GM12878 (cell line): Measurements from ENCODE around the gene MAGI1. TPM values are rescaled to one million over a fixed set of nuclear protein-coding genes. Genes with fewer than 3 reads are reported as not detected.

Experiments
- ATAC-seq: fragments of 200-7000 bp; cut with Tn5 transposase; 3 replicates; pipeline ENCODE4 v1.9.1; 2020; ENCODE audit warnings: mild to moderate bottlenecking, moderate library complexity
- BruUV-seq: library from RNA; stranded (reverse); fragments of 400-500 nt; replicated peaks from 2 replicates; lab custom pipeline; 2021; lab: Mats Ljungman, UMichigan
- CTCF ChIA-PET: fragments of 300-600 bp; sonication (Branson Sonifier 250); formaldehyde crosslinking; extraction: SDS; loops from one replicate; lab custom pipeline; 2021; ENCODE audit warnings: inconsistent platforms; lab: Yijun Ruan, JAX
- POLR2A ChIA-PET: fragments of 350-600 bp; formaldehyde crosslinking; extraction: SDS; loops from one replicate; lab custom pipeline; 2021; ENCODE audit warnings: inconsistent platforms; lab: Charles Lee
- RAD21 ChIA-PET: fragments of 300-600 bp; sonication (Branson Sonifier 250); formaldehyde crosslinking; loops from one replicate; lab custom pipeline; 2023; ENCODE audit warnings: antibody characterized with exemption; ENCODE audit not compliant: unreplicated experiment; lab: Charles Lee
- SMC1A ChIA-PET: fragments of 300-600 bp; sonication (Branson Sonifier 250); formaldehyde crosslinking; loops from one replicate; lab custom pipeline; 2023; ENCODE audit not compliant: unreplicated experiment, uncharacterized antibody; lab: Charles Lee
- DNase-seq: peaks from one replicate; pipeline ENCODE4 v3.0.0-alpha.2; 2011; ENCODE audit warnings: low read depth, low spot score
- FAIRE-seq: peaks from 3 replicates; lab custom pipeline; 2011; peaks lifted over from hg19 to GRCh38; lab: Jason Lieb, UNC
- H2AFZ ChIP-seq: 2 replicates; pipeline ENCODE4 v1.6.0; 2011; ENCODE audit warnings: low read depth, low read length, control low read depth; ENCODE audit not compliant: control insufficient read depth
- H3K27ac ChIP-seq: 2 replicates; pipeline ENCODE4 v1.5.1; 2011; ENCODE audit warnings: control low read depth; ENCODE audit not compliant: control insufficient read depth, insufficient read depth
- H3K27me3 ChIP-seq, 2 experiments: replicated peaks in 1 of 2; 2 replicates each; pipeline versions ENCODE4 v1.6.0 to v1.6.1; 2011; ENCODE audit warnings: low read length in 1 of 2; ENCODE audit not compliant: control insufficient read depth in 2 of 2, insufficient read depth in 2 of 2
- H3K36me3 ChIP-seq, 2 experiments: 2 replicates each; pipeline ENCODE4 v1.5.1; 2011; ENCODE audit warnings: low read length in 1 of 2; ENCODE audit not compliant: control insufficient read depth in 2 of 2, insufficient read depth in 2 of 2
- H3K4me1 ChIP-seq: 2 replicates; pipeline ENCODE4 v1.6.1; 2011; ENCODE audit warnings: mild to moderate bottlenecking, low read length, moderate library complexity, mixed read lengths; ENCODE audit not compliant: control insufficient read depth, insufficient read depth
- H3K4me2 ChIP-seq: 2 replicates; pipeline ENCODE4 v1.6.0; 2011; ENCODE audit warnings: control low read depth; ENCODE audit not compliant: control insufficient read depth, insufficient read depth
- H3K4me3 ChIP-seq: fragments of 200-600 bp; sonication (generic); 2 replicates; pipeline ENCODE4 v1.5.1; 2016
- H3K79me2 ChIP-seq: 2 replicates; pipeline ENCODE4 v1.6.0; 2011; ENCODE audit warnings: low read length; ENCODE audit not compliant: control insufficient read depth, insufficient read depth
- H3K9ac ChIP-seq: 2 replicates; pipeline ENCODE4 v1.8.0; 2011; ENCODE audit warnings: low read length, control low read depth, mixed read lengths; ENCODE audit not compliant: control insufficient read depth, insufficient read depth
- H3K9me3 ChIP-seq: replicated peaks from 3 replicates; pipeline ENCODE4 v1.5.1; 2011; ENCODE audit warnings: mild to moderate bottlenecking, low read length; ENCODE audit not compliant: control insufficient read depth, insufficient read depth
- H4K20me1 ChIP-seq: 2 replicates; pipeline ENCODE4 v1.6.0; 2011; ENCODE audit not compliant: control insufficient read depth, insufficient read depth
- EED ChIP-seq: sonication (generic); IDR thresholded peaks from 2 replicates; pipeline ENCODE4 v1.6.1; 2016; ENCODE audit warnings: antibody characterized with exemption, low read depth
- GATAD2B ChIP-seq: fragments of 450-650 bp; conservative IDR thresholded peaks from 2 replicates; pipeline ENCODE4 v1.6.1; 2017; ENCODE audit warnings: low read depth, mild to moderate bottlenecking, moderate library complexity
- HDAC2 ChIP-seq: fragments of 200-600 bp; sonication (generic); IDR thresholded peaks from 2 replicates; pipeline ENCODE4 v1.6.1; 2017
- KDM1A ChIP-seq: fragments of 200-600 bp; sonication (generic); IDR thresholded peaks from 2 replicates; pipeline ENCODE4 v1.6.1; 2016; ENCODE audit warnings: borderline replicate concordance
- NFYB ChIP-seq: IDR thresholded peaks from 2 replicates; pipeline ENCODE4 v1.6.1; 2011; ENCODE audit warnings: low read depth, mild to moderate bottlenecking, low read length, improper control_type of control experiment, moderate library complexity; ENCODE audit not compliant: insufficient read depth
- POLR2A ChIP-seq: IDR thresholded peaks from 2 replicates; pipeline ENCODE4 v1.6.1; 2011; ENCODE audit warnings: low read depth, mild to moderate bottlenecking, low read length
- RAD51 ChIP-seq: fragments of 450-650 bp; IDR thresholded peaks from 2 replicates; pipeline ENCODE4 v1.6.1; 2016; ENCODE audit warnings: moderate library complexity, mild to moderate bottlenecking, inconsistent platforms
- RB1 ChIP-seq: fragments of 450-650 bp; formaldehyde crosslinking; IDR thresholded peaks from 2 replicates; pipeline ENCODE4 v1.6.1; 2017; ENCODE audit warnings: mild to moderate bottlenecking, borderline replicate concordance
- RCOR1 ChIP-seq: conservative IDR thresholded peaks from 2 replicates; pipeline ENCODE4 v1.6.1; 2012; ENCODE audit warnings: low read depth, low read length, improper control_type of control experiment
- SMC3 ChIP-seq: IDR thresholded peaks from 2 replicates; pipeline ENCODE4 v1.6.1; 2011; ENCODE audit warnings: low read length, improper control_type of control experiment, borderline replicate concordance
- SREBF1 ChIP-seq: IDR thresholded peaks from 2 replicates; pipeline ENCODE4 v1.6.1; 2012; ENCODE audit warnings: mild to moderate bottlenecking, low read length
- WRNIP1 ChIP-seq: IDR thresholded peaks from 2 replicates; pipeline ENCODE4 v1.6.1; 2011; ENCODE audit warnings: low read depth, low read length, improper control_type of control experiment, borderline replicate concordance
- ZNF24 ChIP-seq: fragments of 450-650 bp; IDR thresholded peaks from 2 replicates; pipeline ENCODE4 v1.6.1; 2017; ENCODE audit warnings: antibody characterized with exemption, mild to moderate bottlenecking
- WGBS: methylation state at CpG from one replicate; pipeline ENCODE4 v1.1.6; 2016; ENCODE audit warnings: low lambda C conversion rate; ENCODE audit not compliant: insufficient replicate concordance, insufficient coverage; ENCODE audit errors: missing lambda C conversion rate; 5-methylcytosine and 5-hydroxymethylcytosine counted together
- in situ Hi-C: fragments of 300-500 bp; cut with MboI; formaldehyde crosslinking; loops from 9 replicates; pipeline ENCODE4 v1.14.3; 2018; ENCODE audit warnings: mixed read lengths
- intact Hi-C: fragments of 100-400 bp; cut with micrococcal nuclease; formaldehyde crosslinking; loops from one replicate; pipeline ENCODE4 v1.14.2; 2022; ENCODE audit not compliant: unreplicated experiment
- polyA plus RNA-seq, 11 experiments: library from polyadenylated mRNA; depleted of rRNA in 4 of 11; unstranded in 6 of 11; stranded (reverse) in 5 of 11; fragments of >200 nt; fragmentation: Nextera tagmentation in 4 of 11; fragmentation: Illumina TruSeq in 1 of 11; extraction: Ambion mirVana in 4 of 11; extraction: Trizol in 1 of 11; gene quantifications; 1 replicate in 1 of 11; 2 replicates in 10 of 11; pipeline versions ENCODE4 v1.2.1 to v1.2.3, GENCODE V29; 2011 to 2016; ENCODE audit warnings: inconsistent platforms in 2 of 11, missing spikeins in 2 of 11, low read depth in 1 of 11
- total RNA-seq, 4 experiments: library from RNA; depleted of rRNA in 3 of 4; stranded (reverse); fragments of >200 nt in 3 of 4; fragmentation: Illumina TruSeq in 1 of 4; extraction: Trizol in 1 of 4; gene quantifications; 2 replicates each; pipeline versions ENCODE4 v1.2.1 to v1.2.3, GENCODE V29; 2013 to 2021
- TF ChIP-seq, protein P1 (sequence below): fragments of 450-650 bp; formaldehyde crosslinking; IDR thresholded peaks from 2 replicates; pipeline ENCODE4 v1.4.0; 2020; ENCODE audit warnings: mild to moderate bottlenecking, moderate library complexity
- TF ChIP-seq, protein P2 (sequence below): fragments of 450-650 bp; IDR thresholded peaks from 2 replicates; pipeline ENCODE4 v1.6.1; 2016; ENCODE audit warnings: mild to moderate bottlenecking
- TF ChIP-seq, protein P3 (sequence below): fragments of 450-650 bp; IDR thresholded peaks from 2 replicates; pipeline ENCODE4 v1.6.1; 2017; ENCODE audit warnings: mild to moderate bottlenecking
- TF ChIP-seq, protein P4 (sequence below): IDR thresholded peaks from 2 replicates; pipeline ENCODE4 v1.6.1; 2011; ENCODE audit warnings: low read depth, low read length, improper control_type of control experiment, borderline replicate concordance
- TF ChIP-seq, protein P5 (sequence below): fragments of 450-650 bp; IDR thresholded peaks from 2 replicates; pipeline ENCODE4 v1.6.1; 2017; ENCODE audit warnings: low read depth, mild to moderate bottlenecking, moderate library complexity

MAGI1 gene
- total and polyA plus RNA-seq, 10 of the 15 experiments (the other 5 are each of a cell fraction or from before 2014, with no cell fraction given) = 0.02 to 3.3 (median 0.29) TPM; not detected in 1

DNA sequence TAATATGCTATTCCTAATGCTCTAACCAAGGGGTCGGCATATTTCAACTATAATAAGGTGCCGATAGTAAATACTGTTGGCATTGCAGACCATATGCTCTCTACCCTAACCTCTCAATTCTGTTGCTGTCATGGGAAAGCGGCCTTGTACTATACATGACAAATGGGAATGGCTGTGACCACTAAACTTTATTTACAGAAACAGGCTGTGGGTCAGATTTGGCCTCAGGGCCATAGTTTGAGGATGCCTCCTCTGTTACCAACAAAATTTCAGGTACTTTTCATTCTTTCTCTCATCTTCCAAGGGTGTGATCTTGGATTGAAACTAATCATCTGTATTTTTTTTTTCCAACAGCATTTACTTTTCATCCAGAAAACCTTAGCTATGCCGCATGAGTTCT lies 242.0 kb downstream of the MAGI1 start:
- H3K27me3 ChIP-seq = no peaks in the 10 kb centered on the region
- in situ Hi-C loops (no loop called here), intact Hi-C loops (no loop called here)
- no TSS peak for BruUV-seq
- no peak overlapping the region for H3K4me3 ChIP-seq
- H3K4me1 ChIP-seq = no peaks in the 10 kb centered on the region
- FAIRE-seq (no peak), DNase-seq (no peak), ATAC-seq (no peak)
- no peaks in the 10 kb centered on the region for H3K36me3 ChIP-seq
- ChIA-PET CTCF (no interaction called here), SMC1A (interaction anchor here (0.6 kb wide), 1 partner anchor 15 kb away, joined by 3 read pairs; no protein-coding TSS in a partner anchor), POLR2A (no interaction called here), RAD21 (no interaction called here)
- H2AFZ ChIP-seq = no peak overlapping the region
- H3K79me2 ChIP-seq = no peaks in the 10 kb centered on the region
- H3K4me2 ChIP-seq = no peak overlapping the region
- H3K9me3 ChIP-seq = no peaks in the 10 kb centered on the region
- no peaks in the 10 kb centered on the region for H4K20me1 ChIP-seq
- no peak overlapping the region for H3K9ac ChIP-seq
- WGBS = 42% methylated on average over 4 of the region's 4 CpGs
- no peak overlapping the region for H3K27ac ChIP-seq
- no peak for TF ChIP-seq SREBF1
- no peak for TF ChIP-seq RCOR1
- TF ChIP-seq NFYB = no peak
- no peak for TF ChIP-seq EED
- TF ChIP-seq, protein P1, sequence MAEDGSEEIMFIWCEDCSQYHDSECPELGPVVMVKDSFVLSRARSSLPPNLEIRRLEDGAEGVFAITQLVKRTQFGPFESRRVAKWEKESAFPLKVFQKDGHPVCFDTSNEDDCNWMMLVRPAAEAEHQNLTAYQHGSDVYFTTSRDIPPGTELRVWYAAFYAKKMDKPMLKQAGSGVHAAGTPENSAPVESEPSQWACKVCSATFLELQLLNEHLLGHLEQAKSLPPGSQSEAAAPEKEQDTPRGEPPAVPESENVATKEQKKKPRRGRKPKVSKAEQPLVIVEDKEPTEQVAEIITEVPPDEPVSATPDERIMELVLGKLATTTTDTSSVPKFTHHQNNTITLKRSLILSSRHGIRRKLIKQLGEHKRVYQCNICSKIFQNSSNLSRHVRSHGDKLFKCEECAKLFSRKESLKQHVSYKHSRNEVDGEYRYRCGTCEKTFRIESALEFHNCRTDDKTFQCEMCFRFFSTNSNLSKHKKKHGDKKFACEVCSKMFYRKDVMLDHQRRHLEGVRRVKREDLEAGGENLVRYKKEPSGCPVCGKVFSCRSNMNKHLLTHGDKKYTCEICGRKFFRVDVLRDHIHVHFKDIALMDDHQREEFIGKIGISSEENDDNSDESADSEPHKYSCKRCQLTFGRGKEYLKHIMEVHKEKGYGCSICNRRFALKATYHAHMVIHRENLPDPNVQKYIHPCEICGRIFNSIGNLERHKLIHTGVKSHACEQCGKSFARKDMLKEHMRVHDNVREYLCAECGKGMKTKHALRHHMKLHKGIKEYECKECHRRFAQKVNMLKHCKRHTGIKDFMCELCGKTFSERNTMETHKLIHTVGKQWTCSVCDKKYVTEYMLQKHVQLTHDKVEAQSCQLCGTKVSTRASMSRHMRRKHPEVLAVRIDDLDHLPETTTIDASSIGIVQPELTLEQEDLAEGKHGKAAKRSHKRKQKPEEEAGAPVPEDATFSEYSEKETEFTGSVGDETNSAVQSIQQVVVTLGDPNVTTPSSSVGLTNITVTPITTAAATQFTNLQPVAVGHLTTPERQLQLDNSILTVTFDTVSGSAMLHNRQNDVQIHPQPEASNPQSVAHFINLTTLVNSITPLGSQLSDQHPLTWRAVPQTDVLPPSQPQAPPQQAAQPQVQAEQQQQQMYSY (CRISPR knock-in tag) = no peak
- TF ChIP-seq WRNIP1 = no peak
- no peak for TF ChIP-seq POLR2A
- no peak for TF ChIP-seq RB1
- TF ChIP-seq GATAD2B = no peak
- TF ChIP-seq SMC3 = no peak
- TF ChIP-seq, protein P2, sequence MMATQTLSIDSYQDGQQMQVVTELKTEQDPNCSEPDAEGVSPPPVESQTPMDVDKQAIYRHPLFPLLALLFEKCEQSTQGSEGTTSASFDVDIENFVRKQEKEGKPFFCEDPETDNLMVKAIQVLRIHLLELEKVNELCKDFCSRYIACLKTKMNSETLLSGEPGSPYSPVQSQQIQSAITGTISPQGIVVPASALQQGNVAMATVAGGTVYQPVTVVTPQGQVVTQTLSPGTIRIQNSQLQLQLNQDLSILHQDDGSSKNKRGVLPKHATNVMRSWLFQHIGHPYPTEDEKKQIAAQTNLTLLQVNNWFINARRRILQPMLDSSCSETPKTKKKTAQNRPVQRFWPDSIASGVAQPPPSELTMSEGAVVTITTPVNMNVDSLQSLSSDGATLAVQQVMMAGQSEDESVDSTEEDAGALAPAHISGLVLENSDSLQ = no peak
- no peak for TF ChIP-seq ZNF24
- TF ChIP-seq, protein P3, sequence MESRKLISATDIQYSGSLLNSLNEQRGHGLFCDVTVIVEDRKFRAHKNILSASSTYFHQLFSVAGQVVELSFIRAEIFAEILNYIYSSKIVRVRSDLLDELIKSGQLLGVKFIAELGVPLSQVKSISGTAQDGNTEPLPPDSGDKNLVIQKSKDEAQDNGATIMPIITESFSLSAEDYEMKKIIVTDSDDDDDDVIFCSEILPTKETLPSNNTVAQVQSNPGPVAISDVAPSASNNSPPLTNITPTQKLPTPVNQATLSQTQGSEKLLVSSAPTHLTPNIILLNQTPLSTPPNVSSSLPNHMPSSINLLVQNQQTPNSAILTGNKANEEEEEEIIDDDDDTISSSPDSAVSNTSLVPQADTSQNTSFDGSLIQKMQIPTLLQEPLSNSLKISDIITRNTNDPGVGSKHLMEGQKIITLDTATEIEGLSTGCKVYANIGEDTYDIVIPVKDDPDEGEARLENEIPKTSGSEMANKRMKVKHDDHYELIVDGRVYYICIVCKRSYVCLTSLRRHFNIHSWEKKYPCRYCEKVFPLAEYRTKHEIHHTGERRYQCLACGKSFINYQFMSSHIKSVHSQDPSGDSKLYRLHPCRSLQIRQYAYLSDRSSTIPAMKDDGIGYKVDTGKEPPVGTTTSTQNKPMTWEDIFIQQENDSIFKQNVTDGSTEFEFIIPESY = no peak
- TF ChIP-seq, protein P4, sequence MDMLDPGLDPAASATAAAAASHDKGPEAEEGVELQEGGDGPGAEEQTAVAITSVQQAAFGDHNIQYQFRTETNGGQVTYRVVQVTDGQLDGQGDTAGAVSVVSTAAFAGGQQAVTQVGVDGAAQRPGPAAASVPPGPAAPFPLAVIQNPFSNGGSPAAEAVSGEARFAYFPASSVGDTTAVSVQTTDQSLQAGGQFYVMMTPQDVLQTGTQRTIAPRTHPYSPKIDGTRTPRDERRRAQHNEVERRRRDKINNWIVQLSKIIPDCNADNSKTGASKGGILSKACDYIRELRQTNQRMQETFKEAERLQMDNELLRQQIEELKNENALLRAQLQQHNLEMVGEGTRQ = no peak
- no peak for TF ChIP-seq KDM1A
- TF ChIP-seq RAD51 = no peak
- TF ChIP-seq, protein P5, sequence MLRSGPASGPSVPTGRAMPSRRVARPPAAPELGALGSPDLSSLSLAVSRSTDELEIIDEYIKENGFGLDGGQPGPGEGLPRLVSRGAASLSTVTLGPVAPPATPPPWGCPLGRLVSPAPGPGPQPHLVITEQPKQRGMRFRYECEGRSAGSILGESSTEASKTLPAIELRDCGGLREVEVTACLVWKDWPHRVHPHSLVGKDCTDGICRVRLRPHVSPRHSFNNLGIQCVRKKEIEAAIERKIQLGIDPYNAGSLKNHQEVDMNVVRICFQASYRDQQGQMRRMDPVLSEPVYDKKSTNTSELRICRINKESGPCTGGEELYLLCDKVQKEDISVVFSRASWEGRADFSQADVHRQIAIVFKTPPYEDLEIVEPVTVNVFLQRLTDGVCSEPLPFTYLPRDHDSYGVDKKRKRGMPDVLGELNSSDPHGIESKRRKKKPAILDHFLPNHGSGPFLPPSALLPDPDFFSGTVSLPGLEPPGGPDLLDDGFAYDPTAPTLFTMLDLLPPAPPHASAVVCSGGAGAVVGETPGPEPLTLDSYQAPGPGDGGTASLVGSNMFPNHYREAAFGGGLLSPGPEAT = no peak
- no peak for TF ChIP-seq HDAC2
